ENCODE results near the gene MYLK4.

Gene MYLK4

DNA sequence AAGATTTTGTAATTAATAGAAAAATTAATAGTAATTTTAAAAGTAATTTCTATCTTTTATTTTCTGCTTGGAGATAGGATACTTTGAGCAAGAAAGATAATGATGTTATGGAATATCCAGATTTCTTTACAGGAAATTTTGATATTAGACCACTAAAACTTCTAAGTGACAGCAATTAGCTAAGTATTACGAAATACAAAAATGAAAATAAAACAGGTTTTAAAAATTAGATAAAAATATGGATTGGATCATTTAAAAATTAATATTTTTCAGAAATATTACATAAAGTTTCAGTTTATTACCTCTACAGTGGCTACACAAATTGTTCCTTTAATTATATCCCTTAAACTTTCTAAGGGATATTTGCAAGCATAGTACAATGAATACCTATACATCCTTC is 4.2 kb upstream of the MYLK4 start:
- DNase-seq: no peak

DNA sequence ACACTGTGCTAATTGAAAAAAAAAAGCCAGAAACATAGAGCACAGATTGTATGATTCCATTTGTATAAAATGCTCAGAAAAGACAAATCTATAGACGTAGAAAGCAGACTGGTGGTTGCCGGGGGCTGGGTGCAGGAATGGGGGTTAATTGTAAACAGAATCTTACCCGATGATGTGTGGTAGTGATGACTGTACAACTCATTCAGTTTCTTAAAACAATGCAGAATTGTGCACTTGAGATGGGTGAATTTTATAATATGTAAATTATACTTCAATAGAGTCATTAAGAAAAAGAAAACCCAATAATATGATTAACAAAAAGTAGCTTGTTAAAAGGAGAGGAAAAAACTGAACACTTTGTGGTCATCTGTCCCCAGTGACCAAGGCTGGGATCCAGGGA is 3.7 kb upstream of the MYLK4 start:
- DNase-seq: no peak

DNA sequence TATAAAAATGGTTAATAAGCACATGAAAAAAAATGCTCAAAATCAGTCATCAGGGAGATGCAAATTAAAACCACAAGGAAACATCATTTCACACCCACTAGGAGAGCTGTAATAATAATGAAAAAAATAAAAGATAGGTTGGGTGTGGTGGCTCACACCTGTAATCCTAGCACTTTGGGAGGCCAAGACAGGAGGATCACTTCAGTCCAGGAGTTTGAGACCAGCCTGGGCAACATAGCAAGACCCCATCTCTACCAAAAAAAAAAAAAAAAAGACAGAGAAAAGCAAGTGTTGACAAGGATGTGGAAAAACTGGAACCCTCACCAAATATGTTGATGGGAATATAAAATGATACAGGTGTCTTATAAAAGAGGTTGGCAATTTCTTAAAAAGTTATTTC is 3.0 kb upstream of the MYLK4 start:
- no peak for DNase-seq

DNA sequence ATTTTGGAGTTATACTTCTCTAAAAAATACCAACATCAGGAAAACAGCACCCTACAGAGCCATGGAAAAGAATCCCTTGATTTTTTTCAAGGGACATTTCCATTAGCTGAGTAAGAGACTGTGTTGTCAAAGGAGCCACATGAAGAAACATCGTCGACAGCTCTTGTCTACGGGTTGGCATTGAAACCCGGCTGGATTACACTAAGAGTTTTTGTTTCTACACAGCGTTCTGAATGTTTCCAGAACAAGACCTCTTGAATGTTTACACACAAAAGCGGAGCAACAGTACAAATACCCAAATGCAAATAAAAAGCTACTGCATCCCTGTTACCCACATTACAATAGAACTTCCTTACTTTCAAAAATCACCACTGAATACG is 2.4 kb upstream of the MYLK4 start:
- DNase-seq: no peak

DNA sequence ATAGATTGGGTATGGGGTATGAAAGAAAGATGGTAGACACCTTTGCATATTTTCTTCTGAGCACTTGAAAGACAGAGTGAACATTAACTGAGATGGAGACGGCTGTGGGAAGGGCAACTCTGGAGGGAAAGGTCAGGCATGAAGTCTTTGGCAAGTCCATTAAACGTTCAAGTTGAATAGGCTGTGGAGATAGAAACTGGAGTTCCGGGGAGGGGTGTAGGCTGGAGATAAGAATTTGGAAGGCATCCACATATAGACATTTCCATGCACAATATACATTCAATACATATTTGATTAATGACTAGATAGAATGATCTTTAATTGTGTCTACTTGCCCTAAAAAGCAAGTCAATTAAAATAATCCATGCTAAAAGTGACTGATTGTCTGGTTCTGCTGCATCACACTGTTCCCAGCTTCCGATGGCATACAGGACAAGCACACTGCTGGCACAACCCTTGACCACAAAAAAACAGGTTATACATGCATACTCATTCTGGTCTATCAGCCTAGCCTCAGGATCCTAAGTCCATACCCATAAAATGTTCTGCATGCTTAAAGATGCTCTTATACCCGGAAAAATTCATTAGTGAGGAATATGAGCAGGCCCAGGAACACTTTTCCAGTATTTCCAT is 1.9 kb upstream of the MYLK4 start:
- DNase-seq: no peak

DNA sequence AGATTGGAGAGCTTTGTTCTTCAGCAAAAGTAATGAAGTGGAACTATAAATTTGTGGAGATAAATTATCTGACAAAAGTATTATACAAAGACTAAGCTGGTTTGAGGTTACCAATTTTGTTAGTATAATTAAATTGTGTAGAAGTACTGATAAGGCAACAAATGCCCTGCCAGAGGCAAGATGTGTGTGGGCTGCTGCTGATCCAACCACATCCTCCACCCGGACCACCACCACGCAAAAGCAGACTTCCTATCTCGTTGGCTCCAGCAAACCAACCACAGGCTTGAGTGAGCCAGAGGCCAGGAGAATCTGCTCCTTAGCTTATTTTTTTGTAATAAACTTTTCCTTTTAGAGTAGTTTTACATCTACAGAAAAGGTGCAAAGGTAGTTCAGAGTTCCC is 1.1 kb upstream of the MYLK4 start:
- DNase-seq: no peak

DNA sequence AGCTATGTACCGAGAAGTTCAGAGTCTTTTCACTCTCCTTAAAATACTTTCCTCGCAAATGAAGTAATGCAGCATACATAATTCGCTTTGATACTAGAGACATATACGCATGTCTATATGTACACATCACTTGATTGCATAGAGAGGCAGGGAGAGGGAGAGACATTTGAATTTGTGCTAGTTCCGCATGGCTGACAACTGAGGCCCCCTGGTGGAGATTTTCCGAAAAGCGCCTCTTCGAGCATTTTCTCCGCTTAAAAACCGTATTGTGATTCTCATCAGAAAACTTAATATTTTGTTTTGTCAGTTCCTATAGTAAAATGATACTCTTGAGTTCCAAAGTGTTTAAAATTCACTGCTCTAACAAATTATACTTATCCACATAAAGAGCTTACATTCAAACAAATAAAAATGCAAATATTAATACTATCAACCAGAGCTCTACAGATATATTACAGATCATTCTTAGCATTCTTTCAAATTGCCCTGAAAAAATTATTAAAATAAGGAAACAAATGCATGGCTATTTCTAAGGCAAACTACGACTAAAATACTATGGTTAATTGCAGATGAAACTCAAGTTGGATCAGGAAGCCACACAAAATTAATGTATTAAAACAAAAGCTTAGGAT is 637 bp downstream of the MYLK4 start:
- DNase-seq: peak; percentile 73

DNA sequence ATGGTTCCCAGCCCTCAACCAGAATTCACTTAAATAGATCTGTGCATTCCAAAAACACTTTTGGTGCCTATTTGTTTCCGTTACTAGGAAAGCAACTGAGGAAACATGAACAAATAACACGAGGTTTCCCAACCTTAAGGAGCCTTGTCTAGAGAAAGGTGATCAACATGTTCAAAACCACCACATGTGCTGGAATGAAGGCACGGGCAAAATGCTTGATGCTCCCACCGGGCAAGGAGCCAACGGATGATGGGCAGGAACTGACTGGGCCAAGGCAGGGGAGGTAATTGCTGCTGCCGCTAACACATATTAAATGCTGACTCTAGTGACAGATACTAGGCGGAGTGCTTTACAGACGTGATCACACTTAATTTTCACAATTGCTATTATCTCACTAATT is 2.5 kb downstream of the MYLK4 start:
- DNase-seq: peak; percentile 8

DNA sequence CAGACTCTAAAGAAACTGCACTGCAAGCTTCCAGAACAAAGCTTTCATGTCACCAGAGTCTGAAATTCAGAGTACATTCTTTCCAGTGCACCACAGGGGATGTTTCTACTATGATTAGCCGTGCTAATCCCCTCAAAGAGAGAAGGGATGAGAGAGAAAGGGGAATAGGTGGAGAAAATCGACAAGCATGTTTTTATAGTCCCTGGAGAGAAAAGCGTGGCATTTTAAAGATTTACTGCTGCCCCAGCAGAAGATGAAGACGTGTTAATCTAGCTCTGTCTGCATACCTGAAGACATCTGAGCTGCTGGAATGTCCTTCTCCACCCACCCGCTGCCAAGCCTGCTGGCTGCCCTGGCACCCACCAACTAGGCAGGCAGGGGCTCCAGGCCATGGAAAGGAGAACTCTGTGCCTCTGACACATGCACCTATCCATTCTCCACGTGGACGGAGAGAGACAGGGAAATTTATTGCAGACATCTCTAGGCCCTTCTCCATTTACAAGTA is 4.1 kb downstream of the MYLK4 start:
- DNase-seq: peak; percentile 30

DNA sequence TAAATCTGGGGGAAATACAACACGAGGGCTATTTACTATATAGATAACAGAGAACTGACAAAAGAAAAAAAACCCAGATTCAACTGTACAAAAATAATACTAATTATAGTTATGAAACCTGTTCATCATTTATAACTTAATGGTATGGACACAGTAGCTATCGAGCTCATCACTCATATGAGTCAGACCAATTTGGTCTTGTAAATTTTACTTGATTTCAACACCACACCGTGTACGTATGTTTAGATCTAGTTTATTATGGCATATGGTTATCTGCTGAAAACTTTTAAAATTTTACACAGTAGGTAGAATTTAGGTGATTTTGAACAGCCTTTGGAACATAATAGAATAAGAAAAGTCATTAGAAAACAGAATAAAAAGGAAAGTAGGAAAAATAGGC is 5.5 kb downstream of the MYLK4 start:
- DNase-seq: no peak

DNA sequence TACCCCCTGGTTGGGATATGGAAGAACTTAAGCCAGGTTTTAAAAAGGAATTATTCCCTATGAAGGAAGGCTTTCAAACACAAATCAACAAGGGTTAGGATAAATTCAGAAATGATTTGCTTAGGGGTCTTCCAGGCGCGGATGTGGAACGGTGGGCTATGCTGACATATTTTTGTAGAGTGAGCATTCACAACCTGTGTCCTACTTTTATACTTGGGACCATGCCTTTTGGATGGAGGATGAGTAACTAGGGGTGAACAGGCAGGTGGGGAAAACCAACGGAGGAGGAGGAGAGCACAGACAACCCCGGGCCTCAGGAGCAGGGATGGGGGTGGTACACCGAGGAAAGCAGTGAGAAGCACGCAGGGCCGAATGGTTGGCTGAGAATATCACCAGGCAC is 5.9 kb downstream of the MYLK4 start:
- DNase-seq: no peak

DNA sequence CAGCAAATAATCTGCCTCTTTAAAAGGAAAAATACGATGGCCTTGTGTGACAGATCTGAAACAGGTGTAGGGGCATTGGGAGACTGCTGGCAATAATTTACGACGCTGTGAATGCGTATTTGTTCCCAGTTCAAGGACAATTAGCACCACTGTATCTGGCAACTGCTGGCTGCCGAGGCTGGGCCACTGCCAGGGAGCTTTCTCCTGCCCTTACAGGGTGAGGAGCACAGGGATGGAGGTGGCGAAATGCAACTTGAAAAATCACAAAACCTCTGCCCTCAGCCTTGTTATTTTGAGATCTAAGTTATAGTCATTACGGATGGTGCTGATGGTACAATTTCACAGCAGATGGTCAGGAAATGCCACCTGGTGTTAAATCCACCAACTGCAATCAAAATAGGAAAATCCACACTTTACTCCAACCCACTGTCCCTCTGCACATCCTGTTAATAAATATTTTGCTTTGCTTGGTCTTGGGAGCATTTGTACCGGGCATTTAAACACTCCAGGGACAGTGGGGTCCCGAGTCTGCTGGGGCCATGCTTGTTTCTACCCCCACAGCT is 6.4 kb downstream of the MYLK4 start:
- peak; percentile 54 for DNase-seq

DNA sequence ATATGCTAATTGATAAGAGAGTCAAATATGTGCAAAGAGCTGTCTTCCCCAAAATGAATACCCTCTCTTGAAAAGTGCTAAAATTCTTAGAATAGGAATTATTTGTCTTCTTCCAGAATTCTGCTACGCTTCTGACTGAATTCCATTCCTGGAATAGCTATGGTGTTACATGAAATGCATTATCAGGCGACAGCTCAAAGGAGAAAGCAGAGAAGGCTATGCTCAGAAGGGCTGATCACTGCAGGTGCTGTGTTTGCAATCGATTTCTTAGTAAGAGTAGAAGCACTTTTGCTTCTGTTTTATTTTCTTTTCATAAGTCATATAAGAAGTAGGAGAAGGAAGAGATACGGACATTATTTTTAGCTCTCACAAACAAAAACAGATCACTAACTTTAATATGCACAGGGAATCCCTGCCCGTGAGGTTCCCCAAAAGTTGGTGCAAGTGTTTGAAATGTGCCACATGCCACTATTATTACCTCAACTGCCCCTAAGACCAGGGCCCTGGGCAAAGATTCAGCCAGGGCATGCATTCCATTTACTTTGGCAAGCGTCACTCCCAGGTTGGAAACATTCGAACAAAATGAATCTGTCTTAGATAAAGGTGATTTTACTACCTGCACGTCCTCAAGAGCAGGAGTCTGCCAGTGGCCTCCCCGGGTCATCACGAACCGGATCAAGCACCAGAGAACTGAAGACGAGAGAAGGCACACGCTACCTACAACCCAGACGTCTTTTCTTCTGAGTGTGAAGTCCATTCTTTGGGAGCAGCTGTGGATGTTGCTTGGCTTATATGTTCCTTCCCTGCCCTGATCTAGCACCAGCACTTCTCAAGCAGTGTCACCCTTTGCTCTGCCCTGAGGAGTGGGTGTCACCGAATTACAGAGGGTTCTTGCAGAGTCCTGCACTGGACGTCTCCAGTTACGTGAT is 7.2 kb downstream of the MYLK4 start:
- no peak for DNase-seq

DNA sequence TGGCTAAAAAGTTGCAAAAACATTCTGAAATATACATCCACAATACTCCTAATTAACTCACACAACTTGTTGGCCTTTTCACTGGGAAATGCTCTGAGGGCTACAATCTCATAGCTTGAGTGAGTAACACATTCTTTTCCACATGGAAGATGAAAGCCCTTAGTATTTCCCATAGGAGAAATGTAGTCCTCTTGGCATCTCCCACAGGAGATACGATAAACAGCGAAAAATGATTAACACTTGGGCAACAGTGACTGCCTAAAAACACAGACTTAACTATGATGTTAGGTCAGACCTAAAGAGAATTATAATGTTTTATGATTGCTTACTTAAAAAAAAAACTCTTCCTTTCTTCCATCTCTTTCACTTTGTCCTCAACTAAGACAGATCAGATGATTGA is 9.0 kb downstream of the MYLK4 start:
- DNase-seq: no peak

DNA sequence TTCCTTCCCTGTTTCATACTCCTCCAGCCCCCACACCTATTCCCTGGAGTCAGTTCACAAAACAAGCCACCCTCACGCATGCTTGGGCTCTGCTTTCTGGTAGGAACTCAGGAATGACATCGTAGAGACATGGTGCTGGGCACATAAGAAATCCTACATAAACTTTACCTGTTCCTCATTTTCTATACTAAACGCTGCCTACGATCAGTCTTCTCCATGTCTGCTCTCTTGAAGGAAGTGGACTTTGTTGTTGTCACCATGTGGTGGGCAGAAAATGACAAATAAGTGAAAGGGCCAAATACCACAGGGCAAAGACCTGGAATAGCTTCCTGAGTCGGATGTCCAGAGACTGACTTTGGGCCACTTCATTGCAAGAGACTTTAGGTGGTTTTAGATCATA is 10.1 kb downstream of the MYLK4 start:
- DNase-seq: no peak

DNA sequence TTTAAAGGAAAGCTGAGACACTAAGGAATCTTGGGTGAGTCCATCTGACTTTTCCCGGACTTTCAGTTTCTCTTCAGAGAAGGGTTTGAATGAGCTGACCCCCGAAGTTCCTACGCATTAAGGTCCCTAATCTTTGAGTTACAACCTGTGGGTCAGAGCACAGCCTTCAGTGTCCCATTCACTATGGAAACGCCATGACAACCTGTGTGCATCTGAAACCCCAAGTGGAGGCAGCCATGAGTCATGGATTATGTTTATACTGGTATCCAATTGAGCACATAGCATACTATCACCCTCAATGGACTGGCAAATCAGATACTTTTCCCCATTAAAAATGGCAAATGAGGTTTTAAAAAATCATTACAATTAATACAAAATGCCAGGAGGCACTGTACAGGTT is 11.4 kb downstream of the MYLK4 start:
- peak; percentile 4 for DNase-seq

DNA sequence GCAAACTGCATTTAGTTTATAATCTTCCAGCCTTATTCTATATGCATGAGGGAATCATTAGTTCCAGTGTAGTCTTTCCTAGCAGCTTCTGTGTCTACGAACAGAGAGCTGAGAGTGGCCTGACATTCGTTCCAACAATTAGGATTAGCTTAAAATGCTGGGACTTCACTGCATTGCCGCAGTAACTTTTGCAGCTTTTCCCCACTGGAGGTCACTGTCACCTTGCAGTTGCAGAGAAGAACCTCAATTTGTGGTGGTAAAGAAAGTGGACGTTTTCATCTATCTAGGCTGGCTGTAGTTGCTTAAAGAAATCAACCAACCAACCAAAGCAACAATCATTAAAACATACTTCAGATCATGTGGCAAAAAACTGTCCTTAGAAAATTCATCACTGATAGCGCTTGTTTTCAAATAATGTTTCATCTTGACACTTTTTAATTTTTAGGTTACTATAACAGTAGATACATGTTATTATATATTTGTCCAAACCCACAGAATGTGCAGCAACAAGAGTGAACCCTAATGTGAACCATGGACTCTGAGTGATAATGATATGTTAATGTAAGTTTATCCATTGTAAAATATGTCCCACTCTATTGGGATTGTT is 12.2 kb downstream of the MYLK4 start:
- peak; percentile 72 for DNase-seq

DNA sequence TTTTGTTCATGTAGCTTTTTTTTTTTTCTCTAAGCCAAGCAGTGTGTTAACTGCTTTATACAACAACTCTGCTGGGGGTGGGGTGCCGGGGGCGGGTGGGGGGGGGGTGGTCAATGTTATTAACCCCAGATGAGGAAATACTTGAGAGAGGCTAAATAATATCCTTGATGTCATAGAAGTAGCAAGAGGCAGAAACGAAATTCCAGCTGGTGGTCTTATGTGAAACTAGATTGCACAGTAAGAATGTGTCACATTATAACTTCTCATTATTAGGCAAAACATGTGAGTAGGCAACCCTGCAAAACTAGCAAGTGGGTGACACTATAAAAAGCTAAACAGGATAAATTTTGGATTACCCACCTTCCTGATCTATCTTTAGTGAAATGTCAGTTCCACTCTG is 12.8 kb downstream of the MYLK4 start:
- no peak for DNase-seq

DNA sequence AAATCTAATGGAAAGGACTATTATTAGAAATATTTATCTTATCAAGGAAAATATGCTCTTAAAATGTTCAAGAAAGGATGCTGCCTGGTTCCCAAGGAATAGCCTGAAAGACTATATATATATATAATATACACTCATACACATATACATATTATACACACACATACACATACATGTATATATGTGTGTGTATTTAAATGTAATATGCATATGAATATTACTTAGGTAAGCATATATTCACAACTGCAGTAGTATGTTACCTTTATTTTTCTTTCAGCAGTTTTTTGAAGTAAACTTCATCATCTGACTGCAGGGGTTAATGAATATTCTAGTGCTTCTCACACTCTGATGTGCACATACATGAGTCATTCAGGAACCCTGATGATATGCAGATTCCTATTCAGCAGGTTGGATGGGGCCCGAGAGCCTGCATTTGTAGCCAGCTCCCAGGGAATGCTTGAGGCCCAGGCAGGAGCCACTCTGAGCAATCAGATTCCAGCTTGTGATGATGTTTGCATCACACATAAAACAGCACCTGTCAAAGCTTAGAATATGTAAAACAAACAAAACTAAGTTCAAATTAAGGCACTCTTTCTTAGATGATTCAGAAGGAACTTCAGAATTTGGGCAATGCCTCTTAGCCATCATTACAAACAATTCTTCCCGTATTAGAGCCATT is 16.1 kb downstream of the MYLK4 start:
- DNase-seq: no peak

DNA sequence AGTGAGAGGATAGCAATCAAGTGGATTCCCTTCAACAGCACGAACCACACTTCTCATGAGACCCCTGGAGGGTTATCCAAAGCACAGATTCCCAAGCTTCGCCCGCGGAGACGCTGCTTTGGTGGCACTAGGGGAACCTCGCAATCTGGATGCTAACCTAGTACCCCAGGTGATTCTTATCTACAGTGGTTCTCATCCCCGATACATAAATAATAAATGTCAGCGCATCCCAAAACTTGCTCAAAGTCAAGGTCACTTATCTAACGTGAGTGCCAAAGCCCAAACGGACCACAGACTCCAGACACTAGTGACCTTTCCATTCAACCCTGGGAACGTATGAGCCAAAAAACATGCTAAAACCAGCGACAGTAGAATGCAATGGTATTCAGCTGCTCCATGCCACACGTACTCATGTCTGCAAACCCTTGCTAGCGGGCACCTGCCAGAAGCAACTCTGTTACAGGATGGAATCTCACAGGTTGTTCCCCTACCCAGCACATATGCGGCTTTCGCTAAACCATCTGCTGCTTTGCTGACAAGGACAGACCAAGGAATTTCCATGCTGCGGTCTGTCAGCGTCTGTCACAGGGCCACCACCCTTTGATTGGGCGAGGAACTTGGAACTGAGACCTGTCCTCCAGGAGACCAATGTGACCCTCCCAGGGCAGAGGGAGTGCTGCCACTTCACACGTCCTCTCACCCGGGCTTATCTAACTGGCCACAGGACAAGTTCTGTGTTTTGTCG is 16.8 kb downstream of the MYLK4 start:
- DNase-seq: no peak

DNA sequence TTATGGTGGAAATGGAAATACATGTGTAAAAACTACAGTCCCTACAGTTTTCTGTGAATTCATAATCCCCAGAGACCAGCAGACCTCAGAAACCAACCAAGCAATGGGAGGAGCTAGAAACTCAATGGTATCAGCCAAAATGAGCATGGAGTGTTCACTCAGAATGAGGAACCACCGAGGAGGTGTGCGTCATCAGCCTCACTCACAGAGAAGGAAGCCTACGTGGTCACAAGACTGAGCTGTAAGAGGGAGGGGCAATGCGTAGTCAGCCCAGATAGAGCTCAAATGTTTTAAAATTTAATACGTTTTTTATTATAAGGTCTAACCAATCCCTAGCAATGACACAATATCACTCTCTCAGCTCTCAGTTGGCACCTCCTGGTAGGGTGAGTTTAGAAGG is 17.4 kb downstream of the MYLK4 start:
- DNase-seq: no peak

Measured in NCI-H82 (cell line).